ENCODE measurements around the gene CCDC9B.

The CCDC9B gene

DNA sequence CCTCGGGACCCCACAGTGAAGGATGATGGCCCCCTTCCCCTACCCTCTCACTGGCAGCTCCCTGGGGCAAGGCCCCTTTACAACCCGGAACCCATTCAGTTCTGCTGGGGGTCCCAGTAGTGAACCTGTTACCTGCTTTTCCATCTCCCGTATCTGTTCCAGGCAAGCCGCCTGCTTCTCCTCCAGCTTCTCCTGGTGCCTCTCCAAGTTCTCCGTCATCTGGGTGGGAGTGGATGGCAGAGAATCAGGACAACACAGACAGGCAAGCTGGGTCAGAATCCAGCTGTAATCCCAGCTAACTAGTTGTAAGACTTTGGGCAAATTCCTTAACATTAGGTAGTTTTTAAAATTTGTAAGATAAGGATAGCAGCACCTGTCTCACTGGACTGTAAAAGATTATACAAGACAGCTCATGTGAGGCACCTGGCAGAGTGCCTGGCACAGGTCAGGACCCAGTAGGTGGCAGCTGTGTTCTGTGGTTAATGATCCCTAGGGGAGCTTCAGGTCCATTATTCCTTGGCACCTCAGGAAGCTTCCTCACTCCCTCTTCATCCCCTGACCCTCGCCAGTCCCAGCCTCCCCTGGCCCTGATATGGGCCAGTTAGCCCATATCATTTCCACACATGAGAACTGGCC lies 51.5 kb downstream of the CCDC9B start:
- no peak for DNase-seq (ENCODE audit: low read depth)

DNA sequence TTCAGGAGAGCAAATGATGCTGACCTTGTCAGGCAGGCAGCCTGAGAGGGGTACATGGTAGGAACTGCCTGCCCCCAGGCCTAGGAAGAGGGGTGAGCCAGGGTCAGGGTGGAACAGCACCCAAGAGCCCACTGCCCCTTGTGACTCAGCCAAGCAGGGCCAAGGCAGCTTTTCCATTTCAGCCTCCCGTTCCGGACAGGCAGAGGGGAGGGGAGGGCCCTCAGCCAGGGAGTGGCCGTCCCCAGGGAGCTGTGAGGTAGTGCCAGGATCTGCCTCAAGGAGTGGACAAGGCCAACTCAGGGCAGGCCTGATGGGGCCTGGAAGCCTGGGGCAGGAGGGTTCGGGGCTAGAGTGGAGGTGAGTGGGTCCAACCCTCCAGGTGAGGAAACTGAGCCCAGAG lies 52.8 kb downstream of the CCDC9B start:
- no peak for DNase-seq (ENCODE audit: low read depth)

DNA sequence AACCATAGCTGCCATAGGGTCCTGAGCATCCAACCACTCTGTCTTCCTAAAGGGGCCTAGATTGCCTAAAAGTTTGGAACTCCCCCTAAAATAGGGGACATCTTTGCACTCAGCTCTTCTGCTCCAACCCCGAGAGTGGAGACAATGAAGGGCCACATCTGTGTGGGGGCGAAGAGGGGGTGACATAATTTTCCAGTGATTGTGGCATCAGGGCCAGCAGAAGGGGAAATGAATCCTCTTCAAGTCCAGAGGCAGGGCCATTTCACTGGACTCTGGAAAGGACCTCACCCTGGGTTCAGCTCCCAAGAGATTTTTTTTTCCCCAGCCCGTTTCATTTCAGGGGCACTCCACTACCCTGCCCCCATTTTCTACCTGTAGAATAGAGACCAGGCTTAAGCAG lies 53.2 kb downstream of the CCDC9B start:
- no peak for DNase-seq (ENCODE audit: low read depth)

DNA sequence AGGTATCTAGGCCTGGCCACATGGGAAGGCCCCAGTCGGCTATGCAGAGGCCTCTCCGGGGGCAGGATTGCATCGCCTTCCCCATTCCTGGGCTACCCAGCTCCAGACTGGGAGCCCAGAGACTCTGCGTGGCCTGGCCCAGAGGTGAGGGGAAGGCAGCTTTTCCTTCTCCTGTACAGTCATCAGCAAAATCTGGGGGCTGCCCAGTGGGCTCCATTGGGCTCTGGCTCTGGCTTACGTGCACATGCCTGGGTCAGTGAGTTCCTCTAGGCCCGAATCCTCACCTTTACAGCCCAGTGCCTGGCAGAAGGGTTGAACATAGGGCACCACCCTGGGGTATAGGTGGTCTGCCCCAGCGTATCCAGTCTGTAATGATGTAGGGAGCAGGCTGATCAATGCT lies 53.9 kb downstream of the CCDC9B start:
- DNase-seq (ENCODE audit: low read depth), result no peak

DNA sequence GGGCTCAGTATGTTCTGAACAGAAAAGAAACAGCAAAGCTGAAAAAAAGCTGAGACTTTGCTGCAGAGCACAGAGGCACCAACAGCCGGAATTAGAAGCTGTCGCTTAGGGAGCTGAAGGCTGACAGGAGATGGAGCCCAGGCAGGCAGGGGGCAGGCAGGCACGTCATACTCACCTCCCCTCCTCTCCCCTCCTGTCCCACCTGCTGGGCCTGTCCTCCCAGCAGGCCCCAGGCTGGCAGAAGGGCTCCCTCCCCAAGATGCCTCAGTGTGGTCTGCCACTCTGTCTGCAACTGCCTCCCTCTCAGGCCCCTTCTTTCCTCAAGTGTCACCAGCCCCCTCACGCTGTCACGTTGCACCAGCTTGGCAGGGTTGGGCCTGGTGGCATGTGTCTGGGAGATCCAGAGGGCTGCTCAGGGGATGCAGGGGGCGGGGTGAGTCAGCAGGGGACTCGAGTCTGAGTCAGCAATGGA lies 54.6 kb downstream of the CCDC9B start:
- DNase-seq (ENCODE audit: low read depth), result no peak

DNA sequence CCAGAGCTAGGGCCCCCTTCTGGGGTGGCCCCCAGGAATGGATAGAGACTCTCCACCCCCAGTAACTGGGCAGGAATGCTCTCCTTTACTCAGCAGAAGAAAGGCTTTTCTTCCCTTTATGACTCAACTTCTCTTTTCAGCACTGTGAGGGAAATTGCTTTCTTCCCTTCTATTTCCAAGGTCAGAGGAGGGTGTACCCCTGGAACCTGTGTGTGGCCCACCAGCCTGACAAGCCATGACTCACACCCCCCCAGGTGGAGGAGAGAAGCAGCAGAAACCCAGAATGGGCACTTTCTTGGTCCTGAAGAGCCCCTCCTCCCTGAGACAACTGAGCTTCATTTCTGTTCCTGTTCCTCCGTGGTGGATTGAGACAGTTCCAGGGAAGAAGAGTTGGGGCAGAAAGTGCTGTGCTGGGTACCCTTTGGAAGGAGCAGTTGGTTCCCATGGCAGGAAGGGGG lies 55.2 kb downstream of the CCDC9B start:
- no peak for DNase-seq (ENCODE audit: low read depth)

DNA sequence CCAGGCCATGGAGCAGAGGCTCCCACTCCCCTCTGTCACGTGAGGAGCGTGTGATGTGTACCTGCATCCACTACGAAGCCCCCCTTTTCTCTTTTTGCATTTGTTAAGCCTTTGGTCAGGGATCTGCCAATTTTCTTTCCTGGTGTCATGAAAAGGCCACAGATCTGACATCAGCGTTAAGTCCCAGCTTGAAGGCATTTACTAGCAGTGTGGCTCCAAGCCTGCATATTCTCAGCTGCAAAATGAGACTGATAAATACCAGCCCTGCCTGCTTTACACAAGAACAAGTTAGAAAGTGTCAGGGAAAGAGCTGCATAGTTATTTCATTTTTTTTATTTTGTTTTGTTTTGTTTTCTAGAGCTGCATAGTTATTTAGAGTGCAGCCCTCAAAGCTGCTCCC lies 55.6 kb downstream of the CCDC9B start:
- DNase-seq (ENCODE audit: low read depth), result no peak

DNA sequence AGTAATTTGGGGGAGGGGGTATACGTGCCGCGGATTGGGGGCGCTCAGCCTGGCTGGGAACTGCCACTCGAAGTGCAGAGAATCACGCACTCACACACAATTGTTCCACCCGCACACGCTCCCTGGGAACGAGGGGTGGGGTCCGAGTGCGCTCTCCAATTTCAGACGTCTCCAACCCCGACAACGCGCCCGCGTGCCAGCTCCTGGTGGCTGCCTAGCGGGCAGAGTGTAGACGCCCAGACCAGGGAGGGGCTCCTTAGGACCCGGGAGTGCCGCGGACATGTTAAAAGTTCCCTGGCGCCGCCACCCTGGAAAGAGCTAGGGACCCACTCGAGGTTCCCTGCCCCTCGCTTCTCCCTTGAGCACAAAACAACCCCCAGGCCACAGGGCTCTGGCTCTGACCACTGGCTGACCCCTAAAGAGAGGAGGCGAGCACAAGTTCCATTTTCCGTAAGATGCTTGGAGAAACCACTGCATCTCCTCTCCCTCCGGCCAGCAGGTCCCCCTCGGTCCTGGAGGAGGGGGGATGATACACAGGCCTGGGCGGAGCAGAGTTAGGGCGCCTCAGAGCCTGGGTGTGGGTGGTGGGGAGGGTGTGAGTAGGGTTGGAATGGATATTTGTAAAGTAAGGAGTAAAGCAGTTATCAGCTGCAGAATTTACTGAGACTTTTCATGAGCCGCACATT lies 57.0 kb downstream of the CCDC9B start:
- DNase-seq (ENCODE audit: low read depth), result no peak

DNA sequence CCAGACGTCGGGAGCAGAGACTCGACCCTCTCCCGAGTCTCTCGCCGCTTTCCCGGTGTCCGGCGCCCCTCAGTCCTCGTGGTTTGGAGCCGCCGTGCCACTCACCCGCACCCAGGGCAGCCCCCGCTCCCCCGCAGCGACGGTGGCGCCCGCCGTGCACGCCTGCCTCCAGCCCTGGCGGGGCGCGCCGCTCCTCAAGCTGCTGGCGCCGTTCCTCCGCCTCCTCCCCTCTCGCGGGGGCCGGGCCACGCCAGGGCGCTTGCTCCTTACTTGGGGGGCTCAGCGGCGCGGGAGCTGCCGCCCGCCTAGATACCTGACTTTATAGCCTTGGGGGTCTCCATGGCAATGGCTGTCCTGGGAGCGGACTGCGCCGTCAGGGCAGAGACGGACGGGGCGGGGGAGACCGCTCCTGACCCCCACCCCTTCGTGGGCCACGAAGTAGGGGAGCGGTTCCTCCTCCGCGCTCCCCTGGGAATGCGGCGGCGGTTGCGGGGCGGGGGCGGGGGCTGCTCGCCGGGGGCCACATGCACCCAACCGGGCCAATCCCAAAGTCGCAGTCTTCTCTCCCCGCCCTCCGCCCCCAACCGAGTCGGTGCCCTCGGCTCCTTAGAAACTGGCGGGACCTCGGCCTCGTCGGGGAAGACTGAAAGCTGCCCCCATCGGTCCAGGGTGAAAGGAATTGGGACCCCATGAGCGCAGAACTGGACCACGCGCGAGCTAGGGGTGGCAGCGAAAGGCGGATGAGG lies 57.7 kb downstream of the CCDC9B start, which contains the start of gene ANKRD63:
TSS of gene ANKRD63 (minus strand) at position 196 of the 746 bp plus-strand sequence. CDS start 478 bp downstream, outside the sequence.
- DNase-seq (ENCODE audit: low read depth), result peak; percentile 11

DNA sequence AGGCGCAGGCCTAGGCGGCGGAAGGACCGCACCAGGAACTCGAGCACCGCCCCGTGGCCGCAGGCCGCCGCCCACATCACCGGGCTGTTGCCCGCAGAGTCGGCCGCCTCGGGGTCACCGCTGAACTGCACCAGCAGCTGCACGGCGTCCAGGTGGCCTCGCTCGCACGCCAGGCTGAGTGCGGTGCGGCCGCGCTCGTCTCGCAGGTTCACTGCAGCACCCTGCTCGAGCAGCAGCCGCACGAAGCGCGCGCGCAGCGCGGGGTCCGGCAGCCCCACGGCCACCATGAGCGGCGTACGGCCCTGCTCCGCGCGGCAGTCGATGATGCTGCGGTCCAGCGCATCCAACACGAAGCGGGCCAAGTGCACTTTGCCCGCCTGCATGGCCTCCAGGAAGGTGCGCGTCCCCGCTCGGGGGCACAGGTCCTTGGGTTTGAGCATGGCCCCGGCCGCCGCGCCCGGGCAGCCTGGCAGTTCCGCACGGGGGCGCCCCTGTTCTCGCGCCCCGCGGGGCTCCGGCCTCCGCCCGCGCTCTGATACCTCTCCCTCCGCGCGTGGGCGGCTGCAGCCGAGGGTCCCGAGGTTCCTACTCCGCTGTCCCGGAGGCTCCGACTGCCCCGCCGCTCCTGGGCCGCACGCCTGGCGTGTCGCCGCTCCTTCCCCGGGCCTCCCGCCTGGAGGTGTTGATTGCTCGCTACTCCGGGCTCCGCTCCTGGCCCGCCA lies 58.4 kb downstream of the CCDC9B start:
- DNase-seq (ENCODE audit: low read depth), result peak; percentile 31

DNA sequence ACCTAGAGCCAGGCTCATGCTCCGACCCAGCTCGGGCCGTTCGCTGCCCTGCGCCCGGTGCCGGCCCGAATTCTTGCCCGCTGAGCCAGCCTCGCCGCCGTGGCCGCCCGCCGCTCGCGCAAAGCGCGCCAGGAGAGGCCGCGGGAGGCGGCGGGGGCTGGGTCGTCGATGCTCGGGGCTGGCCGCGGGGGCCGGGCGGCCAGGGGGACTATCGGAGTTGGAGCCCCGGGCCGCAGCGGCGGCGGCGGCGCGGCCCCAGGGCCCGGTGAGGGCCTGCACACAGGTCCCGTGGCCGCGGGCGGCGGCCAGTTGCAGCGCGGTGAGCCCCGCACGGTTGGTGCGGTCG lies 59.0 kb downstream of the CCDC9B start:
- no peak for DNase-seq (ENCODE audit: low read depth)

Data from activated T-cell treated with anti-CD3 and anti-CD28 coated beads for 1 hour (primary cell).